Cardiac muscle cell (in vitro differentiated cells and primary cell): ENCODE measurements around the gene ZCCHC3. TPM values are rescaled to one million over a fixed set of nuclear protein-coding genes. Genes with fewer than 3 reads are reported as not detected.

Experiments
- DNase-seq, 2 donors: peaks; one replicate each; pipeline versions ENCODE4 v3.0.0 to v3.0.0-alpha.2; 2010 to 2017; ENCODE audit warnings: low read depth in 1 of 2, low spot score in 1 of 2
- H3K27ac ChIP-seq: fragments of 200-600 bp; sonication (generic); 2 replicates; pipeline ENCODE4 v1.5.1; 2016
- H3K27me3 ChIP-seq: fragments of 200-600 bp; sonication (generic); 2 replicates; pipeline ENCODE4 v1.6.0; 2016; ENCODE audit warnings: control low read depth
- H3K36me3 ChIP-seq: fragments of 200-600 bp; sonication (generic); 2 replicates; pipeline ENCODE4 v1.5.1; 2016; ENCODE audit warnings: control low read depth
- H3K4me1 ChIP-seq: fragments of 200-600 bp; sonication (generic); 2 replicates; pipeline ENCODE4 v1.8.1; 2017; ENCODE audit warnings: low read depth, mild to moderate bottlenecking, mixed run types
- H3K4me3 ChIP-seq: fragments of 200-600 bp; sonication (generic); 2 replicates; pipeline ENCODE4 v1.5.1; 2016; ENCODE audit warnings: mild to moderate bottlenecking
- H3K9me3 ChIP-seq: fragments of 200-600 bp; sonication (generic); 2 replicates; pipeline ENCODE4 v1.5.1; 2017; ENCODE audit warnings: low read depth, mild to moderate bottlenecking, control low read depth
- polyA plus RNA-seq: library from polyadenylated mRNA; unstranded; fragments of >200 nt; fragmentation: Nextera tagmentation; extraction: Ambion mirVana; gene quantifications from 2 replicates; pipeline ENCODE4 v1.2.1, GENCODE V29; 2016
- total RNA-seq: library from RNA; depleted of rRNA; stranded (reverse); fragments of >200 nt; gene quantifications from 2 replicates; pipeline ENCODE4 v1.2.3, GENCODE V29; 2016
- TF ChIP-seq, protein P1 (sequence below): IDR thresholded peaks from 2 replicates; pipeline ENCODE4 v1.5.1; 2012; ENCODE audit warnings: low read depth, mild to moderate bottlenecking, low read length

The ZCCHC3 gene
- total and polyA plus RNA-seq, 2 experiments from 2014 or later: 43.7 to 63.8 TPM

DNA sequence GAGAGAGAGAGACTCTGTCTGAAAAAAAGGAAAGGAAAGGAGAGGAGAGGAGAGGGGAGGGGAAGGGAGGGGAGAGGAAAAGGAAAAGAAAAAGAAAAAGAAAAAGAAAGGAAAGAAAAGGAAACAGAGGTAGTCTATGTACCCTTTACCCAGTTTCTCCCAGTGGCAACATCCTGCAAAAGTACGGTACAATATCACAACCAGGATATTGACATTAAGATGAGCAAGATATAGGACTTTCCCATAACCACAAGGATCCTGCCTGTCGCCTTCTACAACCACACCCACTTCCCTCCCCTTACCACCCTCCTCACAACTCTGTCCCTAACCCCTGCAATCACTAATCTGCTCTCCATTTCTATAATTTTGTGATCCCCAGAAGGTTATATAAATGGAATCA is 10.9 kb upstream of the ZCCHC3 start:
- TF ChIP-seq, protein P1, sequence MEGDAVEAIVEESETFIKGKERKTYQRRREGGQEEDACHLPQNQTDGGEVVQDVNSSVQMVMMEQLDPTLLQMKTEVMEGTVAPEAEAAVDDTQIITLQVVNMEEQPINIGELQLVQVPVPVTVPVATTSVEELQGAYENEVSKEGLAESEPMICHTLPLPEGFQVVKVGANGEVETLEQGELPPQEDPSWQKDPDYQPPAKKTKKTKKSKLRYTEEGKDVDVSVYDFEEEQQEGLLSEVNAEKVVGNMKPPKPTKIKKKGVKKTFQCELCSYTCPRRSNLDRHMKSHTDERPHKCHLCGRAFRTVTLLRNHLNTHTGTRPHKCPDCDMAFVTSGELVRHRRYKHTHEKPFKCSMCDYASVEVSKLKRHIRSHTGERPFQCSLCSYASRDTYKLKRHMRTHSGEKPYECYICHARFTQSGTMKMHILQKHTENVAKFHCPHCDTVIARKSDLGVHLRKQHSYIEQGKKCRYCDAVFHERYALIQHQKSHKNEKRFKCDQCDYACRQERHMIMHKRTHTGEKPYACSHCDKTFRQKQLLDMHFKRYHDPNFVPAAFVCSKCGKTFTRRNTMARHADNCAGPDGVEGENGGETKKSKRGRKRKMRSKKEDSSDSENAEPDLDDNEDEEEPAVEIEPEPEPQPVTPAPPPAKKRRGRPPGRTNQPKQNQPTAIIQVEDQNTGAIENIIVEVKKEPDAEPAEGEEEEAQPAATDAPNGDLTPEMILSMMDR: no peak
- H3K4me3 ChIP-seq: no peak overlapping the region
- no peaks in the 10 kb centered on the region for H3K27me3 ChIP-seq
- H3K36me3 ChIP-seq: peaks cover 7% of the 10 kb centered on the region
- DNase-seq: no peak
- H3K4me1 ChIP-seq: peaks cover 8% of the 10 kb centered on the region
- no peaks in the 10 kb centered on the region for H3K9me3 ChIP-seq
- no peak overlapping the region for H3K27ac ChIP-seq

DNA sequence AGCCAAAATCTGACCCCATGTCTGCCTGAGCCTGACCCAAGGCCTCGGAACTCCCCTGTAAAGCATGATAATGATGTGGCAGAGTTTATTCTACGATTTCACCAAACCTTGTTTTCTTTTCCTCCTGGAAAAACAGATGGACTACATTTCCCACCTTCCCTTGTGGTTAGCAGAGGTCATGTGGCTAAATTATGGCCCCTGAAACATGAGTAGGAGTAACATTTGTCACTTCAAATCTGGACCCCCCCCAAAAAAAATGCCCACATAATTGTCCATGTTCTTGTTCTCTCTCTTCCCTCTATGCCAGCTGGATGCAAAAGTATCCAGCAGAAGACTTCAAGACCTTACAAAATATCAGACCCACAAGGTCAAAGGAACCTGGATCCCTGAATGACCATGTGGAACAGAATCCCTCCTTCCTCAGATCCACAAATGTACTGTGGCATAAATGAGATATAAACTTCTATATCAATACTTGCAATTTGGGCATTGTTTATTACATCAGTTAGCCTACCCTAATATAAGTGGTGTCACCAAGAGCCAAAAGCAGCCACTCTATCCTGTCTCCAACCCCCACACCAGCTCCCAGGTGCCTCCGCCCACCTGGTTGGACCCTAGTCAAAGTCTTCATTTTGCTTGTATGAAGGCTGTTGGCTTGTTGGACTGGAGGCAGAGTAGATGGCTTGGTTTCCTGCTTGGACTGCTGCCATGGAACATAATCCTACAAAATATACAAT is 8.2 kb upstream of the ZCCHC3 start:
- no peaks in the 10 kb centered on the region for H3K9me3 ChIP-seq
- no peak for DNase-seq
- no peak overlapping the region for H3K27ac ChIP-seq
- H3K27me3 ChIP-seq: no peaks in the 10 kb centered on the region
- H3K36me3 ChIP-seq: no peaks in the 10 kb centered on the region
- TF ChIP-seq, protein P1: no peak
- H3K4me3 ChIP-seq: peak overlapping the region; percentile 55
- H3K4me1 ChIP-seq: peaks cover 10% of the 10 kb centered on the region

DNA sequence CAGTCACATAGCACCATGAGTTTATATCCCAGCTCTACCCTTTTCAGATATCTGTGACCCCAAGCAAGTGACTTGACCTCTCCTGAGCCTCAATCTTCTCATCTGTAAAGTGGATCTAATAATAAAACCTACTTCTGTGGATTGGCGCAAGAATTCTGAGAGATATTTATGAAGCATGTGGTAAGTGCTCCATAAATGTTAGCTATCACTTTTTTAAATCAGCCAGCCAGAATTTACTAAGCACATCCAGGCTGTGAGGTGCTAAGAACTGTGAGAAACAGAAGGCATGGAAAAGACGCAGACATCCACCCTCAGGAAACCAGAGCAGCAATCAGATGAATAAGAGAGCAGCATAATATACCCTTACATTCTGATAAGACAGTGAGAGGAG is 7.7 kb upstream of the ZCCHC3 start:
- TF ChIP-seq, protein P1: no peak
- H3K4me3 ChIP-seq: peak overlapping the region; percentile 55
- H3K27ac ChIP-seq: peak overlapping the region; percentile 86
- peak in 1 of 2 donors; percentile 15 for DNase-seq
- H3K9me3 ChIP-seq: no peaks in the 10 kb centered on the region
- H3K4me1 ChIP-seq: peaks cover 10% of the 10 kb centered on the region
- H3K36me3 ChIP-seq: no peaks in the 10 kb centered on the region
- H3K27me3 ChIP-seq: no peaks in the 10 kb centered on the region

DNA sequence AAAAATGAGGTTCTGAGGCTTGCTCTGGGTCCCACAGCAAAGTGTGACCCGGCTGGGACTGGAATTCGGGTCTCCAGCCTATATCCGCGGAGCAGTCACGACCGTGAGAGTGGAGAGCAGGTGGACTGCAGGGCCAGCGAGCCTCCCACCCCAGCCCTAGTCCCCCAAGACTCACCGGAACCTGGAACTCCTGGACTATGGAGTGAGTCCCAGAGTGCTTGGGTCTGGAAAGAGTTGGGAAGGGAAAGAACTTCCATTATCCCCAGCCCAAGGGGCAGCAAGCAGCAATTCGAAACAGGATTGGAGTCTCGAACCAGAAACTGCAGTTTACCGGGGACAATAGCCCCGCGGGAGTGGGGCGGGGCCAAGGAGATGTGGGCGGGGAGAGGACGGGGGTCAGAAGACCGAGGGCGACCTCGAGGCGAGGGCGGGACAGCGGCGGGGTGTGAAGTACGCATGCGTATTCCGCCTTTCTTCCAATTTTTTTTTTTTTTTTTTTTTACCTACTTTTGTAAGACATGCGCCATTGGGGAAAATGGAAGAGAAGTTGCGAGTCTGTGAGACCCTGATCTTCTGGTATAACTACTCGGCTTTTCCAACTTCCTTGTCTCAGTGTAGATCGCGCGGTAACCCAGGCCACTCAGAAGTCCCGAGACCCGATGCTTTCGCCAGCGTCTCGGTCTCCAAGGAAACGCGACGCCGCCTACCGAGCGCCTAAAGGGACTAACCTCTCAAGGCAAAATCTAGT is 7.1 kb upstream of the ZCCHC3 start, which contains the start of gene C20orf96:
Gene C20orf96, minus strand, starts transcription at position 667 of the 748 bp plus-strand sequence. Its CDS starts 140 bp downstream, at position 527.
- TF ChIP-seq, protein P1: peak; percentile 61
- Histone ChIP-seq H3K36me3 (no peaks in the 10 kb centered on the region), H3K4me1 (peaks cover 10% of the 10 kb centered on the region), H3K27me3 (no peaks in the 10 kb centered on the region), H3K9me3 (no peaks in the 10 kb centered on the region), H3K27ac (peak within 1 kb of the TSS; percentile 86), H3K4me3 (peak within 1 kb of the TSS; percentile 55)
- peak; percentile 93 to 96 for DNase-seq

DNA sequence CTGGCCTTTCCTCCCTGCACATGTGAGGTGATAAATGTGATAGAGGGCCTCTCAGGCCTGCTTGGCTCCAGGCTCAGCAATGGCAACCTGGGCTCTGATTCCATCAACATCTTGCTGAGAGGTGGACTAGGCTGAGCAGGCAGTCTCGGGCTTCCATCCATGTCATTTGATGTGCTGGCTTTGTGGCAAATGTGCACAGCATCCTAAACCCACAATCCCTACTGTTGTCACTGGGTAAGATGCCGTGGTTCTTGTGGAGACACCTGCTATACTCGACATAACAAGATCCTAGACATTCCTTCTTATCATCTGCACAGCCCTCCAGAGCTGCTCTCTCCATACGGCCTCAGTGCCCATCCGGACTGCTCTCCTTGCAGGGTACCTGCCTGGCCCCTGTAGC is 2.8 kb upstream of the ZCCHC3 start:
- H3K4me3 ChIP-seq: no peak overlapping the region
- no peak for DNase-seq
- H3K4me1 ChIP-seq: peaks cover 14% of the 10 kb centered on the region
- H3K36me3 ChIP-seq: no peaks in the 10 kb centered on the region
- no peak overlapping the region for H3K27ac ChIP-seq
- no peaks in the 10 kb centered on the region for H3K27me3 ChIP-seq
- TF ChIP-seq, protein P1: no peak
- H3K9me3 ChIP-seq: no peaks in the 10 kb centered on the region
